AG20443 (cell line): Measurements from ENCODE around the gene TBX1.
A peak's percentile ranks its signal among the peaks of the same experiment; 100 is the strongest.

Experiments used
- DNase-seq: peaks from one replicate; pipeline ENCODE4 v3.0.0; 2012; ENCODE audit warnings: low spot score, mixed read lengths

Gene TBX1

DNA sequence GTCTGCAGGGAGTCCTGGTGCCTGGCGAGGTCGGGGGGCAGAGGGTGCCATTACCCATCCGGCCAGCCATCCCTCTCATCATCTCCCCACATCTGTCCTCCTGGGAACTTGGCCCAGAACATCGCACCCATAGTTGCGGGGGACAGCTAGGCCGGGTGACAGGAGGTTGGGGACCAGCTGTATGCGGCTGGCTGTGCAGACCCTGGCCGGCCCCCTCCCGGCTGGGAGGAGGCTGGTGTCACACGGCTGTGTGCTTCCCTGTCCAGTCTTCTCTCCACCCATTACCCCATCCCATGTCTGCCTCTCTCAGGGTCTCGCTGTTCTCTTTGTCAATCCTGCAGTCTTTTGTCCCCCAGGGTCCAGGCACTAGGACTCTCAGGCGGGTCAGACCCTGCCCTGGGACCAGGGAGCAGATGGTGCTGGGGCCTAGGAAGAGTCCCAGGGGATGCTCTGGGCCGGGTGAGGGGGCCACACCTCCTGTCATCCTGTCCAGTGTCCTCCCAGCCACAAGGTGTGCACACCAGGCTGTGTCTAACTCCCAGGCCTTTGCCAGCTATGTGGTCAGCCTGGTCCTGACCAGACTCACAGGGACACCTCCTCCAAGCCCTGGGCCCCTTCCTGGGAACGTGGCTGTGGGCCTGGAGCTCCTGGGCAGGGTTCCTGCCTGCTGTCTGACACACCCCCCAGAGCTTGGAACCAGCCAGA, 6.4 kb upstream of the TBX1 start:
- no peak for DNase-seq

DNA sequence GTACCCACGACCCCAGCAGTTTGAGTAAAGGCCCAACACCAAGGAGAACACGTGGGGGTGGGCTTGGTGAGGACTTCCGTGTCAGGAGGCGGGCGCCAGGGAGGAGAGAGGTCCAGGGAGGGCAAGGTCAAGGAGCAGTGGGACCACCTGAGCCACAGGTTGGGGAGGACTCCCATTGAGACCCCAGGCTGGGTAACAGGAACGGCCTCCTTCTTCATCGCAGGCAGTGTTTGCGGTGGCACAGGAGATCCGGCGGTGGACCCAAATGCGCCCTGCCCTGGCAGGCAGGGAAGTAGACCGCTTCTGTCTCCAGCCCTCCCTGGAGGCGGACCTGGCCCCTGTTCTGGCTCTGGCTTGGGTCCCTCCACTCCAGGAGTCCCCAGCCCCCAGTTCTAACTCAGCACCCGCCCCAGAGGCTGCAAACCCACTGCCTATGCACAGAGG, 5.9 kb upstream of the TBX1 start:
- DNase-seq: no peak

- DNase-seq: no peak
These were observed 5.3 kb upstream of the TBX1 start for GRCh38 chr22:19755145-19755710.

- peak; percentile 45 for DNase-seq
These were observed 4.8 kb upstream of the TBX1 start for GRCh38 chr22:19755722-19756287.

DNA sequence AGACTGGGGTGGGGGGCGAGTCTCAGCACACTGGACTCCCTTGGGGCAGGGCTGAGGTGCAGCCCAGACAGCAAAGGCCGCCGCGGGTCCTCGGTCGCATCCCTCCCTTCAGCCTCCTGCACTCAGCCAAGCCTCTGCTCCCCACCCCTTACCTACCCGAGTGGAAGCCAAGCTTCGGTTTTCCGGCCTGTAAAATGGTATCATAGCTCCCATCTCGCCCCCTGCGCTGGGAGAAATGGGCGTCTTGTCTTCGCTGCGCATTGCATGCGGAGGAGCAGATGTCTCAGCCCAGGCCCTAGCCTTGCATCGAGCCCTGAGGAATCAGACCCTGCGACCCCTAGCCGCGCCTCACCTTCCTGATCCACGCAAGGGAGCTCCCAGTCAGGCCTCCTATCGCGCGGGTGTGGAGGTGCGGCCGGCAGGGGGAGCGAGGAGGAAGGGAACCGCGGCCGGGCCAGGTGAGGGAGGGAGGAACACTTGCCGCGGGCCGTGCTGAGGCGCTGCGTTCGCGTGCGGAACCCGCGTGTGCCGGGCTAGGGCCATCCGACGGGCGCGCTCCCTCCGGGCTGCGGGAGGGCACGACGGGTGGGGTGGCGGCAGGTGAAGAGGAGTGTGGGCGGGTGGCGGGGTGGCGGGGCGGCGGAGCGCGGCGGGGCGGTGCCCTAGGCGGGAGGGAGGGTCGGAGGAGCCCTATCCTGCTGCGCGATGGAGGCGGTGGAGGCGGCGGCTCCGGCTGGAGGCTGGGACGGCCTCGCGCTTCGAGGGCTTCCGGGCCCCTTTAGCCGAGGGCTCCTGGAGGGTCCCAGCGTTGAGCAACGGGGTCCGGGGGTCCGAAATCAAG, 4.1 kb upstream of the TBX1 start:
- peak; percentile 58 for DNase-seq

DNA sequence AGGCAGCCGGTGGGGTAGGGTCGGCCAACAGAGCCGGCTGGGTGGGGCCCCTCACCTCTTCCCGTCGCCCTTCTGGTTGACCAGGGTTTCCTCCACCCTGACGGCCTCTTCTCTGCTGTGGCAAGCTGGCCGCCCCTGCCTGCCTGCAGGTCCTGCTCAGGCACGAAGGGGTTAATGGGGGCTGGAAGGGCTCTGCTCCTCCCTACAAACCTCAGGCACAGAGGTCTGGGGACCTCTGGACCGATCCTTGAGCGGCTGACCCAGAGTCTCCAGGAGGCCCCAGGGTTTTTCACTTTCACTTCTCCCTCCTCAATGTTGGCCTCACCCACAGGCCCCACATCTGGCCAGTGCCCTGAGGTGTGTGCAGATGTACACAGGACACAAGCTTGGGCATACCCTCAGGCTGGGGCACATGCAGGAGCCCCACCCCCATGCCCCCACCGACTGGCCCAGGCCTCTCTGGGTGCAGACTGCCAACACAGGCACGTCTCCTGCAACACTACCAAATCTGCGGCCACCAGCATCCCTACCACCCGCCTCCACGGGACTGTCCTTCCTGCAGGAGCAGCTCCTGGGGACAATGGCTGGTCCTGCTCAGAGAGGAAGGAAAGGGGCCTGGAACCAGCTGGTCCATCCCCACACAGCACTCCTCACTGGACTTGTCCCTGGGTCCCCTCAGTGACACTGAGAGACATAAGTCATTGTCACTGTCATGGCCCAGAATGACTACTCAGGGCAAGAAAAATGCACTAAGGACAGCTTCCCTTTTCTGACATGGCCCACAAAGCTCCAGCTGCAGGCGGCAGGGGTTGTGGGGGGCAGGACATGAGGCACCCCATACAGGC, 3.2 kb upstream of the TBX1 start:
- DNase-seq: no peak

DNA sequence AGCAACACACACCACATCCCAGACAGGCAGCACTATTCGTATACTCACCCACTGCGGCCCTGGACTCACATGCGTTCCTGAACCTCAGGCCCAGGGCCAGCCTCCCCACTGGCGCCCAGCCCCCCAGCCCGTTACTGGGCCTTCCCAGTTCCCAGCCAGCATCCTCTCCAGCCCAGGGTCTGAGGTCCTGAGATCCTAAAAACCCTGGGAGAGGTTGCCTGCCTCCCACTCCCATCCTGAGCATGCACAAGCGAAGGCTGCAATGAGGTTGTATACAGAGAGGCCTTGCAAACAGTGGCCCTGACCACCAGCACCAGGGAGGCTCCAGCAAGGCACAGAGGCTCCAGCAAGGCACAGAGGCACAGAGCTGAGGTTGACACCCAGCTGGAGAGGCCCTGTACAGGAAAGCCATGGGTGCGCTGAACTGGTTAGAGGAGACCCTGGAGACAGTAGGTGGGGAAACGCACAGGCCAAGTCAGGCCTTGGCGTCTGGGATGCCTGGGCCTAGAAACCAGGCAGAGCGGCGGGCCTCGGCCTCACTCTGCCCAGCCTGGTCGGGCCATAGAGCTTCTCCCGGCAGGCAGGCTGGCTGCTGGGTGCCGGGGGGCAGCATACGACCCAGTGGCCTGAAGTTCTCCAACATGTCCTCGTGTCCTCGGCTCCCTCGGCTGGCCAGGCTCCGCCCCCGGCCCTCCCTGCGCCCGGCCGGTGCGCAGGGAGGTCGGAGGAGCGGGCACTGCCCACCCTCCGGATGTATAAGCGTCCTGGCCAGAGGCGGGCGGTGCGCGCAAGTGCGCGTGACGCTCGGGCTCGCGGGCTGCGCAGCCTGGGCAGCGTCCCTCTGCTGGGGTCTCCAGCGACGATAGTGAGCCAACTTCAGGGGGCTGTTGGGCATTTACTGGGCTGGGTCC, 2.3 kb upstream of the TBX1 start:
- DNase-seq: no peak

DNA sequence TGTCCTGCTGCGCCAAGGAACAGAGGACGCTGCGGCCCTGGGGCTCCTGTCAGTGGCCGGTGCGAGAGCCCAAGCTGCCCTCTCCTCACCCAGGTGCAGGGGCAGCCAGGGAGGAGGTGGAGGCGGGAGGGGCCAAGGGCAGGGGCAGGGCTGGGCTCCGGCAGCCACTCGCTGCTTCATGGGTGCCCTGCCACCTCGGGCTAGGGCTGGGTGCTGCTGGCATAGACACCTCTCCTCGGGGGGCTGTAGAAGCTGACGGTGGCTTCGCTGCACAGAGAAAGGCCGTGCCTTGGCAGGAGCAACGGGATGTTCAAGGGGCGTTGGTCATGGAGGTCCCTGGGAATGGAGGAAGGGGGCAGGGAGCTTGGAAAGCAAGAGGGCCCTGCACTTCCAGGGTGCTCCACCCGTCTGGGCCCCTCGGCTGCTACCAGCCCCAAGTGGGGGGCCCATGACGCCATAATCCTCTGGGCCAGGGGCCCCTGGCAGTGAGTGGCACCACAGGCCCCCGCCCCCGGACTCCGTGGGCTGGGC, 1.6 kb upstream of the TBX1 start:
- no peak for DNase-seq

- no peak for DNase-seq
These were observed 1.0 kb upstream of the TBX1 start for GRCh38 chr22:19759427-19760057.

- peak; percentile 51 for DNase-seq
These were observed 560 bp downstream of the TBX1 start for GRCh38 chr22:19760951-19761724.

- DNase-seq: no peak
These were observed 1.4 kb downstream of the TBX1 start for GRCh38 chr22:19761725-19762567.

DNA sequence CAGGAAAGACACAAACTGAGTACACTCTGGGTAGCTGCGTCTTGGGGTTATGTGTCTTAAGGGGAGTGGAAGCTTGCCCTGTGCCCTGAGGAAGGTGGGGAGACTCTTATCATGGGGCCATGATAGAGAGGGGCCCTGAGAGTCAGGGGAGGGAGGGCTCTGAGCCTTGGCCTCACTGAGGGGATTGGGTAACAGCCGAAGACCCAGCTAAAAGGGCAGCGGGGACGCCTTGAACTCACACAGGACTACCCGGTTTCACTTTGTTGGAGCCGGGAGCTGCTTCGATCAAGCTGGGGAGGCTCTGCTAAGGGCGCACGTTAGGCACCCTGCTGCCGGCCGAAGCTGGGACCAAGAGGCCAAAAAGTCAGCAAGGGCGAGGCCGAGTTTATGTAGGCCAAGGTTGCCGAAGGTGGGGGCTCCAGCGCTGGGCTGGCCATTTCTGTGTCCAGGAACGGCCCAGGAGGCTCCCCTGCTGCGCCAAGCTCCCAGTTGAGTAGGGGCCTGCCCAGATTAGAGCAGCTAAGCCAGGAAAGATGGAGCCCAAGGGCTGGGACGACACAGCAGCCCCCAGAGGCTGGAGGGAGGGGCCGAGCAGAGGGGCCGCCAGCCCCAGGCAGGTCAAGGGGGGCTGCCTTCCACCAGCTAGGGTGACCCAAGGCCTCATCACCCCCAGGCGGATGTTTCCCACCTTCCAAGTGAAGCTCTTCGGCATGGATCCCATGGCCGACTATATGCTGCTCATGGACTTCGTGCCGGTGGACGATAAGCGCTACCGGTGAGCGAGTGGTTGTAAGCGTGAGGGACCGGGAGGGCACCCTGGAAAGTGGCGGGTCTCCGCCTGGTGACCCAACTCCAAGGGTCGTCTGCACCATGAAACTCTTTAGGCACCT, 2.2 kb downstream of the TBX1 start:
- DNase-seq: no peak

- no peak for DNase-seq
These were observed 3.1 kb downstream of the TBX1 start for GRCh38 chr22:19763458-19764298.

- DNase-seq: no peak
These were observed 3.7 kb downstream of the TBX1 start for GRCh38 chr22:19764299-19764593.

DNA sequence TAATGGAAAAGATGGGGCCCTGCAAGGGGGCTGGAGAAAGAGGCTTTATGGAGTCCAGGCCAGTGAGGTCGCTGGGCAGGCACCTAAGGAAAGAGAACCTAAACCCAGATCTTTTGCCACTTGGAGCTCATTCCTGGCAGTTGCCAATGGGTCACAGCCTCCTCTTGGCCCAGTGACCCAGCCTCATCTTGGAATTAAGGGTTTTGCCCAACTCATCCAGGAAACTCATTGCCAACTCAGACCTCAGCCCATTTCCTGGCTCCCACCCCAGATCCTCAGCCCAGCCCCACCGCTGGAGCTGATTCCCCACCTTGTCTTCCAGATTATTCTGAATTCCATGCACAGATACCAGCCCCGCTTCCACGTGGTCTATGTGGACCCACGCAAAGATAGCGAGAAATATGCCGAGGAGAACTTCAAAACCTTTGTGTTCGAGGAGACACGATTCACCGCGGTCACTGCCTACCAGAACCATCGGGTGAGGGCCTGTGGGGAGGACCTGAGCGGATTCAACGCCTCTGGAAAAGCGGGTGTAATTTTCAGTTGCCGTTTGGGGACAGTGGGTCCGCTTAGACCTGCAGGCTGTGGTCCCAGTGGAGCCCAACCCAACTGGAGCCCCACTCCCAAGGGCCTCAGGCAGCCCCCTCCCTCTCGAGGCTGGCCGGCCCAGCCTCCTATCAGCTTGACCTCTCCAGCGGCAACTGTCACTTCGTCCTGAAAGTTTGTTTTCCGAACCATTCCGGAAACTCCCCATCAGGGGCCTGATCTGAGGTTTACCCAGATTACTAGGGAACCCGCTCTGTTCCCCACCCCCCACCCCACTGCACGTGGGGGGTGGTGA, 4.3 kb downstream of the TBX1 start:
- DNase-seq: no peak
